ENCODE data around the gene CNST.
"Not testable (repeated sequence)": the region's sequence is repeated elsewhere in the genome, so short reads cannot be mapped to it uniquely, and the experiment has no call there.

Gene CNST

DNA sequence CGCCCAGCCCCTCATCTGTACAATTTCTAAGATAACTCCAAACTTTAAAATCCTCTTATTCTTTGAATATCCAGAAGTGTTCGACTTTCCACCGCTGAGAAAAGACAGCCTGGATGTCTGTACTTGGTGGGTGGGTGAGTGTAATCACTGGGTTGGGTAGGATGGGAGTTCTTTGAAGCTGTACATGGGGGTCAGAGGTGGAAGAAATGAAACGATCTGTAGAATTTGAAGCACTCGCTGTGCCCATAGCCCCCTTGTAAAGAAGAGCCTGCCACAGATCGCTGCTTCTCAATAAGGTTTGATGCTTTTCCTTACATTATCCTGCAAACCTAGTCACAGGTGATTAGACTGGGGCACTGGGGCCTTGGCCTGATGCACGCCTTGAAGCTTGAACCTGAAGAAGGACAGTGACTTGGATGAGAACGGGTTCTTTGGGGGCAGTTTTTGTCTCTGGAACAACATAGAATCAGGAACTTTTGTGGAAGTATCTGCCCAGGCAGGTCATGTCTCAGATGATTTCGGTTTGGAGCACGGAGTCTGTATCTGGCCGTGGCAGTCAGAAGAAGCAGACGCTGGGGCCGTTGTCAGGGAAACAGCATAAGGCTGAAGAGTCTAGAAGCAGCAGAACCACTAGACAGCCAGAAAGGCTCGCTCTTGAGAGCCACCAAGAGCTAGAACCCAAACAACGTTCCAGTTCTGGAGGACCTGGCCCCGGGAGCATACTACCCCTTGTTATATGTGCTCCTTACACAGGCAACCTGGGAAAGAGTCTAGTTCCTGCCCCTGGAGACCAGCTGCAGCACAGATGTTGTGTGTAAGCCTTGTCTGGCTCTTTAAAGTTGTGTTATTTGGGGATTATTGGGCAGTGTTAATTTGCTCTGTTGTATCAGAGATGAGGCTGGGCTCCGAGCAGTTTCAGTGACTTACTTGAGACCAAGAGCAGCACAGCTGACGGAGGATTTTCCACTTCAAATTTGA lies 112.8 kb downstream of the CNST start:
- no peak for DNase-seq

DNA sequence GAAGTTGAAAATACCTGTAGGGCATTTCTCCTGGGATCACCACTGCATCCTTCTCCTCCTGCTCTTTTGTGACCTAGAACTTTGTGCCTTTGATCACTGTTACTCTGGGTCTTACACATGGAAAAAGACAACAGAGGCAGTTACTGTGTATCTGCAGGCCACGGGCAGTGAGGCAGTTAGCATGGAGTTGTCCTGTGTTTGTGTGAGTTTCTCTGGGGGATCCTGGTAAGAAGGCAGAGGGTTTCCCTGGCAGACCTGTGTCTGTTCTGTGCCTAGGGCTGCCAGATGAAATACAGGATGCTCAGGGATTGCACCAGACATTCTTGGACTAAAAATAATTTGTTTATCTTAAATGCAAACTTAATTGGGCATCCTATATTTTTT lies 113.5 kb downstream of the CNST start:
- no peak for DNase-seq

DNA sequence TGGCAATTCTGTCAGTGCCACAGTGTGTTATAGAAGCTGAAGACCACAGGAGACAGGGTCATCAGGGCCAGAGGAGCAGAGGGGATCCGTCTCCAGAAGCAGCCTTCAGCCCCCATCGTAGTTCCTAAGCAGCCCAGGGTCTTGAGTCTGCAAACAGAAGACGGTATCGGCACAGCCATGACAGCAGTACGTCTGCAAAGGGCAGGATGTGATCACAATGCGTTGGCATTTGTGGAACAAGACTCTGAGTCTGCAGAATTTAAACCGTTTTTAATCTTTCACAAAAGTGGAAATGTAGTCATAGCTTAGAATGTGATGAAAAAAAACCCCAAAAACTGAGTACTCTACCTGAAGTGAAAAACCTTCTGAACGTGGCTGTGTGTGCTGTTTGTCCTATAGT lies 113.9 kb downstream of the CNST start:
- no peak for DNase-seq

DNA sequence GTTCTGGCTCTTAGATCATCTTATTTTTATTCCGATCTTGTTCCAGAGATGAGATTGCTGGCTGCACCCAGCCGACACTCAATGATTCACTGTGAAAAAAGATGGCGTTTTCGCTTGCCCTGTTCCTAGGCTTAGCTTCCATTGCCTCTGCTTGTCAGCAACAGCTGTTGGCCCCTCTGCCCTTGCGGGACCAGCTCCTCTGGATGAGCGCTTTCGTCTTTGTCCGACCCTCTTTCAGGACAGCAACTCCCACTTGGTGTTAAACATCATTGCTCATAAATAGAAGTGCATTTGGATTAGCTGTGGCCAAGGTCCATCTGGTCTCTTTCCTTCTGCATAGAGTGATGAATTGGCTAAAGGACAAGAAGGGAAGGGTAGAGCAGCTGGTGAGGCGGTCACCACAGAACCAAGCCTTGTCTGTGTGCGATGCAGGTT lies 114.5 kb downstream of the CNST start:
- no peak for DNase-seq

DNA sequence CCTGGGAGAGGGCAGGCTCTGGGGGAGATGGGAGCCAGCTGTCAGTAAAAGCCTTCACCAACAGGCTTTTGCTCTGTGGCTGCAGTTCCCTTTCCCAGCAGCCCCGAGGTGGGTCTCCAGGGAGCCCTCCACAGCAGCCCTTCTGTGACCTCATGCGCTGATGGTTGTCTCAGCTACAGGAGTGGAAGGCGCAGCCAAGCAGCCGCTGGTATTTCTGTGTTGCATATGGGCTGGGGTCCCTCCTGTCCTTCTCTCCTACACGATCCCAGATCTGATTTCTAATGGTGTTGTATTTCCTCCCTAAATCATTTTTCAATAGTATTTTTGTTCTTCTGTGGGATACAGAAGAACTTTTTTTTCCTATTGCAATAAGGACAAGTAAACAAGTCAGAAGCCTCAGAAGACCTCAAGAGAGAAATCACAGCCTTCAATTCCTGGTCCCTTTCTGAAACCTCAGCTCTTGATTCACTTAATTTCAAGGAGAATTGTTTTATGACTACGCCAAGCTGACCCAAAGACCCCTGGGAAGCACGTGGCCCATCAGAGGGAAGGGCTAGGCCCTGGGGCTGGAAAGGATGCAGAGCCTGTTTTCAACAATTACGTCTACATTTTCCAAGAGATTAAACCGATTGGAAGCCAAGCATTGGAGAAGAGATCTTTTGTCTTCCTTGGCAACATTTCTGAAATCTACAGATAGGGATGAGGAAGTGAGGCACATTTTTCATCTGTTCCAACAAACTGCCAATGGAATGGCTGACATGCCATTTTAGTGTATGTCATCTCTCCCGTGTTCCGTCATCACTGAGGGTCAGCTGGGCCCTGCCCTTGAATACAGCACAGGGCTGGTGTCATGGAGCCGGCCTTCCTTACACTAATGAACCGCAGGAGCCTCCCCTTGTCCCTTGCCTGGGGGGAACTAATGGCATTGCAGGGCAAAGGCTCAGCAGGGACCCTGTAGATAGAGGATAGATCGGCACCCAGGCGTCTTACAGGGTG lies 115.9 kb downstream of the CNST start:
- DNase-seq = peak; percentile 62

GRCh38 chr1:246683521-246683920 lies 117.3 kb downstream of the CNST start:
- no peak for DNase-seq

DNA sequence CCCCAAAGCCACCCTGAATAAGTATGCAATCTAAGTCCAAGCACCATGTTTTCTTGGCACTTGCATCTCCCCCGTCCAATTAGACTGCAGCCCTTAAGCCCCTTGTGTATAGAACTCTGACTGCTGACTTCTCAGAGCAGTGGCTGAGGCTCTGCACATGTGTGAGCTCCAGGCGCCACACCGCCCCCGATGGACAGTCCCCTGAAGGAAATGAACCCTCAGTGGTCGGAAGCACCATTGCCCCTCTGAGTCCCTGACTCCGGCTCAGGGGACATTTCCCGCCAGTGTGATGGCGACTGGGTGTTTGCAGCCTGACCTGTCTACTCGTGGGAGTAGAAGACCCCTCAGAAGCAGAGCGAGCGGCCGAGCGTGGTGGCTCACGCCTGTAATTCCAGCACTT lies 120.7 kb downstream of the CNST start:
- no peak for DNase-seq

DNA sequence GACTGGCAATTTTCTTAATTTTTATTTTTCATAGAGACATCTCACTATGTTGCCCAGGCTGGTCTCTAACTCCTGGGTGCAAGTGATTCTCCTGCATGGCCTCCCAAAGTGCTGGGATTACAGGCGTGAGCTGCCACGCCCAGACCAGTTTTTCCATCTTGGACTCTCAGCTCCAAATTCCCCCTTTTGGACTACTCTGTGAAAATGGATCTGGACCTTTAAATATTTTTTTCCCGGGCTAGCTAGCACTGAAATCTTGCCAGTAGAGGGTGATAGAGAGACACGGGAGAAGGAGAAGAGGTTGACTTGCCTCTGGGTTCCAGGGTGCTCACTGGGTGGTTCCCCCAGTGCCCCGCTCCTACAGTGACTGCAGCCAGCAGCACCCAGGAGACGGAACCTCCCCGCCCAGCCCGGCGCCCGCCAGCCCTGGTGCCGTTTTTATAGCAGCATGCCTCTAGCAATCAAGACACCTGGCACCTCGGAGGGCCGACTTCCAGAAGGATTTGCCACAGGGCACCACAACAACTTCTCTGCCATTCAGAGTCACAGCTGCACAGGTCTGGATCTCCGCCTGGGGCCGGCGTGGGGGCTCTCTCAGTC lies 123.3 kb downstream of the CNST start:
- DNase-seq = peak; percentile 79

DNA sequence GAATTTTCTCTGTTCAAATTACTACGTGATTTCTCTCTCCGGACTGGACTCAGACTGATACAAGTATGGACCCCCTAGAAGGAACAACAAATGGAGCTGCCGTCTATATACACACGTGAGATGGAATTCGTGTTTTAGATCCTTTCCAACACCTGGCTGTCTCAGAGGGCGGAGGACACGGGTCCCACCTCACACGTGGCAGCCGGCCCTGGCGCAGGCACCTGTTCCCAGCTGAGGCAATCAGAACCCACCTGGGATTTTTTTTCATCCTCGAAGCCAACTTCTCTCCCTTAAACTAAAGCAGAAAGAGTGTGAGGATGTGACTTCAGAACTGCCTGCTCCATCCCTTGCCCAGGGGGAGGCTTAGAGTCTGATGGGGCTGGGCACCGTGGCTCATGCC lies 123.8 kb downstream of the CNST start:
- no peak for DNase-seq

DNA sequence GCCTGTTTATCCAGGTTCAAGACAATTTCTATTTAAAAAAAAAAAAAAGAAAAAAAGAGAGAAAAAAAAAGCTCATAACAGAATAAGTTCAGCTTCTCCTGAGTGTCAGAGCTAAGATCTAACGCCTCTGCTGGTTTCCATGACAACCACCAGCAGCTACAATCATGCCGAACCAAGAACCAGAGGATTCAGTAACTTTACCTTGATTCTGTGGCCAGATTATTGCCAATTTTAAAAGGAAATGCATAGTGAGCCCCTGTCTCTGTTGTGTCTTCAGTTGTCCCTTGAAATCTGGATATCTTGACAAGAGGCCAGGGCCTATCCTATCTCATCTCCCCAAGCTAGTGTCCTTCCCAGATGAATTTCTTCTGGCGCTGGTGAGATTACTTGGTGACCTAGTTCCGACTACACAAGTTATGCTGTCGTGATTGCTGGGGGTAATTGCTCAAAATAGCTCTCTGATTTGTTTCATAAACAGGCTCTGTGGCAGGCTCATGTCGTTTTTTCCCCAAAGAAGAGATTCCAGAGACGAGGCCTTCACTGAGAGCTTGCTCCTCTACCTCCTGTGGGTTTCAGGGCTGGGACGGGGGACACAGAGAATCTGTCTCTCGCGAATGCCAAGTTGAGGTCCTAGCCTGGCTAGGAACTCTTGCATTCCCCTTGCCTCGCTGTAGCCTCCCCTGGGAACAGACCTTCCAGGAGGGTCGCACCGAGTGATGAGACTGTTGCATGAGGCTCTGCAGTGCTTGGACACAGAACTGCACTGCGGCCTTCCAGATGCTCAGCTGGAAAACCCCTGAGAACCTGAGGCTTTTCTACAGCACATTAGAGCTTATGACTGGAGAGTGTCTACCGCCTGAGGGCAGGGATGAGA lies 125.6 kb downstream of the CNST start:
- peak; percentile 28 for DNase-seq

GRCh38 chr1:246694213-246694895 lies 128.1 kb downstream of the CNST start:
- DNase-seq = not testable (repeated sequence)

DNA sequence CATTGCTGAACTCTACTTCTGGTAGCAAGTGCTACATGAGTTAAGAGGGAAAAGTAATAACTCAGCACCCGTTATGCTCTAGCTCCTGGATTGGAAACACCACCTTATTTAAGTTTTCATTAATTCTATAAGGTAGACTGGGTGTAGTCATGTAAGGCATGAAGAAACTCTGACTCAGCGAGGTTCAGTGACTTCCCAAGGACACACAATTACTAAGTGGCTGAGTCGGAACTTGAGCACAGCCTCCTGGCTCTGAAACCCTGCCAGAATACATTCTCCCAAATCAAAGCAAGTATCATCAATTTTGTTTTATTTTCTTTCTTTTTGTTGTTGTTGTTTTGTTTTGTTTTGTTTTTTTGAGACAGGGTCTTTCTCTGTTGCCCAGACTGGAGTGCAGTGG lies 128.9 kb downstream of the CNST start:
- DNase-seq = no peak

DNA sequence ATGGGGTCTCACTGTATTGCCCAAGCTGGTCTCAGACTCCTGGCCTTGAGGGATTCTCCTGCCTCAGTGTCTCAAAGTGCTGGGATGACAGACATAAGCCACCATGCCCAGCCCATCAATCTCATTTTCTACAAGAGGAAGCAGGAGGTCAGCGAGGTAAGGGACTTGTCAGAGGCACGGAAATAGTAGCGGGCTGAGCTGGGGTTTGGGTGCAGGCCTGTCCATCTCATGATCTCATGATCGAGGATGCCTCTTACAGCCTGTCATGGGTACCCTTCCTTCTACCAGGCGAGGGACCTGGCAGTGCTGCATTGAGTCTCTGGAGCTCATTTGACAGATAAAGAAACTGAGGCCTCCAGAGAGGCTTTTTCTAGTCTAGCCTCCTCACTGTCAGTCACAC lies 129.4 kb downstream of the CNST start:
- no peak for DNase-seq

DNA sequence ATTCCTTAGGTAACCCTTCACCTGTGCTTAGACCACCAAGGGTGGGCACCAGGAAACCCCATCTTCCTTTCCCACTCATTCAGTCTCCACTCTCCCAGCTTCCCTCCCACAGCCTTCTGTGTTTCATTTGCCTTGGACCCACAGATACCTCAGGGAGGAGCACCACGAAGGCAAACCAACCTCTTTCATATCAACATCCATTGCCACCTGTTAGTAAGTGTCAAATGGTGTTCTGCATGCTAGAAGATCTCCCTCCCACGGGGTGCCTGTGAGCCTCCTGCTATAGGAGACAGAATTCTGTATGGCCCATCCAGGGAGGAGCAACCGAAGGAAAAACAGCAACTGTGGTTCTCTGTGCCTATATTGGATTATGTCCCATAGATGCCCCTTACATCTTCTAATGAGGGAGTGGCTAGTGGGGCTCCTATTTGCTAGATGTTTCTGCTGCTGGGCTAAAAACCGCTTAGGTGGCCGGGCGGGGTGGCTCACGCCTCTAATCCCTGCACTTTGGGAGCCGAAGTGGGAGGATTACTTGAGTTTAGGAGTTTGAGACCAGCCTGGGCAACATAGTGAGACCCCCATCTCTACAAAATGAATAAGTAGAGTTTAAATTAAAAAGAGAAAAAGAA lies 132.3 kb downstream of the CNST start:
- DNase-seq = no peak

DNA sequence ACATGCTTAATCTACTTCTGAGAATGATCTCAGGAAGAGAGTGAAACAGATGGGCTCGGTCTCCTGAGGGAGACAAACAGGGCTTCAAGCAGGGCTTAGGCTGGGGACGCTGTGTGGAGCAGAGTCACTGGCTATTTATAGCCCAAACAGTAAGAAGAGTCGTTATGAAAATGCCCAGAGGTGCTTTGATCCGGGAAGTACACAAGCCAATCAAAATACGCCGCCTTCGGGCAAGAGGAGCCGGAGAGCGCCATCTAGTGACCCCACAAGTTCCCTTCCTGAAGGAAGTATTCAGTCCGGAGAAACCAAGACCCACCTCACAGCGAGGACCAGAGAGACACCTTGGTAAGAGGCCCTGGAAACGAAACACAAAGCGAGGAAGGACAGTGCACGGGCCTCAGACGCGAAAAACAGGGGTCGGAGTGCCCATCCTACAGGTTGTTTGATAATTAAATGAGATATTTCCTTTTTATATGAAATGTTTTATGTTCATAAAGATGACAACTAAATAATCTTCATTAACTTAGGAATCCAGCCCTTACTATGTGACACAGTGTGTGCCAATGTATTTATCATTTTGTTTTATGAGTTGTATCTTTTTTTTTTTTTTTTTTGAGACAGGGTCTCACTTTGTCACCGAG lies 133.0 kb downstream of the CNST start:
- peak; percentile 96 for DNase-seq

DNA sequence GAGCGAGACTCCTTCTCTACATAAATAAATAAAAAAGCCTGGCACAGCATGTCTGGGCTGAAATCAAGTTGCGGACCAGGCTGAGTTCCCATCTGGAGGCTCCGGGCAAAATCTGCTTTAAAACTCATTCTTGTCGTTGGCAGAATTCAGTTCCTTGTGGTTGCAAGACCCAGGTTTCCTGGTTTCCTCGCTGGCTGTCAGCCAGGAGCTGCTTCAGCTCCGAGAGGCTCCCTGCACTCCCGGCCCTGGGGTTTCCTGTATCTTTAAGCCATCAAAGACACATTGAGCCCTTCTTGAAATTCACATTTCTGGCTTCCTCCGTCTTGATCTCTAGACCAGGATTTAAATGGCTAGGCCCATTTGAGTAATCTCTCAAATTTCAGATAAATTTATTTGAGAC lies 137.3 kb downstream of the CNST start:
- DNase-seq = peak; percentile 63

GRCh38 chr1:246705368-246705767 lies 139.1 kb downstream of the CNST start:
- peak; percentile 97 for DNase-seq

DNA sequence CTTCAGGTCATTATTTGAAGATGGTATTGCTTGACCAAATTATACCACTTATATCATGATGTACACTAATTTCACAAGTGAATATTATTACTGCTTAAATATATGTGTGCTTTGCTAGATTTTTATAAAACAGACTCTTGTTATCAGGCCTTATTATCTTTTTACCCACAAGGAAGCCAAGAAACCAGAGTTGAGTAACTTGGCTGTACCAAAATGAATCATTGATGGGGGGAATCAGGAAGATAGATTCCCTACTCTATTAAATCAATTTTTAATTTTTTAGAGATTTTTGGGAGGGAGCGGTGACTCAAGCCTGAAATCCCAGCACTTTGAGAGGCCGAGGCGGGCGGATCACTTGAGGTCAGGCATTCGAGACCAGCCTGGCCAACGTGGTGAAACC lies 141.9 kb downstream of the CNST start:
- DNase-seq = no peak

DNA sequence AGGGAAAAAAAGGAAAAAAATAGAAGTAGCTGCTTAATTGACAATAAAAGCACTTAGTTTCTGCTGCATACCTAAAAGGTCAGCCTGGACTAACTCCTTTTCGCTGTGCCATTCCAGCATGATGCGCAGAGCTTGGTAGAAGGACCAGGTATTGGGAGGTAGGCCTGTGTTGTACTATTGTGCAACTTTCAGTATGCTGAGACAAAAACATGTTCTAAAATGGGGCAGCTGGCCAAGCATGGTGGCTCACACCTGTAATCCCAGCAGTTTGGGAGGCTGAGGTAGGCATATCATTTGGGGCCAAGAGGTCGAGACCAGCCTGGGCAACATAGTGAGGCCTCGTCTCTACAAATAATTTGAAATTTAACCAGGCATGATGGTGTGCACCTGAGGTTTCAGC lies 142.9 kb downstream of the CNST start:
- DNase-seq = no peak

DNA sequence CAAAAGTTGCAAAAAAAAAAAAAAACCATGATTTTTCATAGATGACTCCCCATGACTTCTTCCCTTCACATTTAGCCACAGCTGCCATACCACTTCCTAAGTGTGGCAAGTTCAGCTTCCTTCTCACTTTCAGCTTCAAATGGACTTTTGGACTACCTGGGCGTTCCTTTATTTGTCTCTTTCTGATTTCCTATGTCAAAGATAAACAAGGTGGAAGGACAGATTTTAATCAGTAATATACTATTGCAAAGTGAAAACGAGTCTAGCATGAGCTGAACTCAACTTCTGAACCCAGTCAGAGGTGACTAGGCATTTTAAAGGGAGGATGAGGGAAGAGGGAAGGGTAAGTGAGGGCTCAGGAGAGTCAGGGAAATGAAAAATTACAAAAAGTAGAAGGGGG lies 143.6 kb downstream of the CNST start:
- no peak for DNase-seq

All from fibroblast of skin of scalp (primary cell).